ENCODE results near the gene FXYD6.
"Not testable (repeated sequence)": the region's sequence is repeated elsewhere in the genome, so short reads cannot be mapped to it uniquely, and the experiment has no call there.

Gene FXYD6

GRCh38 chr11:117872420-117872961 is 4.0 kb downstream of the FXYD6 start:
- H3K27ac ChIP-seq (ENCODE audit: low read depth, low read length) = peak overlapping the region; percentile 29
- H3K4me1 ChIP-seq (ENCODE audit: insufficient read depth, low read length) = peaks cover 81% of the 10 kb centered on the region
- no peaks in the 10 kb centered on the region for H3K36me3 ChIP-seq (ENCODE audit: insufficient read depth, low read length)
- H3K9me3 ChIP-seq (ENCODE audit: low read length) = no peaks in the 10 kb centered on the region
- H3K9ac ChIP-seq (ENCODE audit: low read length) = no peak overlapping the region
- H3K27me3 ChIP-seq (ENCODE audit: control insufficient read depth in 1 of 2, insufficient read depth in 2 of 2, low read length in 2 of 2) = no peaks in the 10 kb centered on the region
- H3K4me3 ChIP-seq (ENCODE audit: low read depth in 1 of 2, low read length in 2 of 2) = no peak overlapping the region

- Histone ChIP-seq H3K9ac (ENCODE audit: low read length) (no peak overlapping the region), H3K4me1 (ENCODE audit: insufficient read depth, low read length) (peaks cover 82% of the 10 kb centered on the region), H3K27me3 (ENCODE audit: control insufficient read depth in 1 of 2, insufficient read depth in 2 of 2, low read length in 2 of 2) (no peaks in the 10 kb centered on the region), H3K9me3 (ENCODE audit: low read length) (no peaks in the 10 kb centered on the region), H3K36me3 (ENCODE audit: insufficient read depth, low read length) (no peaks in the 10 kb centered on the region), H3K27ac (ENCODE audit: low read depth, low read length) (peak overlapping the region; percentile 22), H3K4me3 (ENCODE audit: low read depth in 1 of 2, low read length in 2 of 2) (peak overlapping the region in 1 of 2 donors; percentile 15)
Measured at GRCh38 chr11:117871784-117872183, 4.7 kb downstream of the FXYD6 start.

GRCh38 chr11:117871160-117871559 is 5.3 kb downstream of the FXYD6 start:
- Histone ChIP-seq H3K27ac (ENCODE audit: low read depth, low read length) (peak overlapping the region; percentile 16), H3K36me3 (ENCODE audit: insufficient read depth, low read length) (no peaks in the 10 kb centered on the region), H3K27me3 (ENCODE audit: control insufficient read depth in 1 of 2, insufficient read depth in 2 of 2, low read length in 2 of 2) (no peaks in the 10 kb centered on the region), H3K4me1 (ENCODE audit: insufficient read depth, low read length) (peaks cover 88% of the 10 kb centered on the region), H3K9ac (ENCODE audit: low read length) (no peak overlapping the region), H3K9me3 (ENCODE audit: low read length) (no peaks in the 10 kb centered on the region), H3K4me3 (ENCODE audit: low read depth in 1 of 2, low read length in 2 of 2) (no peak overlapping the region)

- Histone ChIP-seq H3K4me1 (ENCODE audit: insufficient read depth, low read length) (peaks cover 90% of the 10 kb centered on the region), H3K4me3 (ENCODE audit: low read depth in 1 of 2, low read length in 2 of 2) (no peak overlapping the region), H3K9ac (ENCODE audit: low read length) (no peak overlapping the region), H3K27ac (ENCODE audit: low read depth, low read length) (peak overlapping the region; percentile 73), H3K27me3 (ENCODE audit: control insufficient read depth in 1 of 2, insufficient read depth in 2 of 2, low read length in 2 of 2) (no peaks in the 10 kb centered on the region), H3K36me3 (ENCODE audit: insufficient read depth, low read length) (no peaks in the 10 kb centered on the region), H3K9me3 (ENCODE audit: low read length) (no peaks in the 10 kb centered on the region)
Measured at GRCh38 chr11:117870103-117870952, 6.1 kb downstream of the FXYD6 start.

- no peak overlapping the region for H3K9ac ChIP-seq (ENCODE audit: low read length)
- H3K9me3 ChIP-seq (ENCODE audit: low read length) = no peaks in the 10 kb centered on the region
- peak overlapping the region; percentile 73 for H3K27ac ChIP-seq (ENCODE audit: low read depth, low read length)
- H3K4me1 ChIP-seq (ENCODE audit: insufficient read depth, low read length) = peaks cover 83% of the 10 kb centered on the region
- no peak overlapping the region for H3K4me3 ChIP-seq (ENCODE audit: low read depth in 1 of 2, low read length in 2 of 2)
- no peaks in the 10 kb centered on the region for H3K27me3 ChIP-seq (ENCODE audit: control insufficient read depth in 1 of 2, insufficient read depth in 2 of 2, low read length in 2 of 2)
- no peaks in the 10 kb centered on the region for H3K36me3 ChIP-seq (ENCODE audit: insufficient read depth, low read length)
Measured at GRCh38 chr11:117869604-117870003, 6.9 kb downstream of the FXYD6 start.

GRCh38 chr11:117868815-117869561 is 7.5 kb downstream of the FXYD6 start:
- Histone ChIP-seq H3K9me3 (ENCODE audit: low read length) (no peaks in the 10 kb centered on the region), H3K4me3 (ENCODE audit: low read depth in 1 of 2, low read length in 2 of 2) (peak overlapping the region in 1 of 2 donors; percentile 6), H3K27ac (ENCODE audit: low read depth, low read length) (peak overlapping the region; percentile 73), H3K4me1 (ENCODE audit: insufficient read depth, low read length) (peaks cover 81% of the 10 kb centered on the region), H3K36me3 (ENCODE audit: insufficient read depth, low read length) (no peaks in the 10 kb centered on the region), H3K9ac (ENCODE audit: low read length) (no peak overlapping the region), H3K27me3 (ENCODE audit: control insufficient read depth in 1 of 2, insufficient read depth in 2 of 2, low read length in 2 of 2) (no peaks in the 10 kb centered on the region)

- no peak overlapping the region for H3K4me3 ChIP-seq (ENCODE audit: low read depth in 1 of 2, low read length in 2 of 2)
- no peaks in the 10 kb centered on the region for H3K27me3 ChIP-seq (ENCODE audit: control insufficient read depth in 1 of 2, insufficient read depth in 2 of 2, low read length in 2 of 2)
- no peak overlapping the region for H3K27ac ChIP-seq (ENCODE audit: low read depth, low read length)
- H3K36me3 ChIP-seq (ENCODE audit: insufficient read depth, low read length) = no peaks in the 10 kb centered on the region
- H3K4me1 ChIP-seq (ENCODE audit: insufficient read depth, low read length) = peaks cover 76% of the 10 kb centered on the region
- H3K9me3 ChIP-seq (ENCODE audit: low read length) = no peaks in the 10 kb centered on the region
- H3K9ac ChIP-seq (ENCODE audit: low read length) = no peak overlapping the region
Measured at GRCh38 chr11:117868088-117868487, 8.4 kb downstream of the FXYD6 start.

GRCh38 chr11:117866526-117866925 is 9.9 kb downstream of the FXYD6 start:
- Histone ChIP-seq H3K4me3 (ENCODE audit: low read depth in 1 of 2, low read length in 2 of 2) (no peak overlapping the region), H3K27me3 (ENCODE audit: control insufficient read depth in 1 of 2, insufficient read depth in 2 of 2, low read length in 2 of 2) (no peaks in the 10 kb centered on the region), H3K4me1 (ENCODE audit: insufficient read depth, low read length) (peaks cover 76% of the 10 kb centered on the region), H3K9ac (ENCODE audit: low read length) (no peak overlapping the region), H3K36me3 (ENCODE audit: insufficient read depth, low read length) (no peaks in the 10 kb centered on the region), H3K27ac (ENCODE audit: low read depth, low read length) (peak overlapping the region; percentile 26), H3K9me3 (ENCODE audit: low read length) (no peaks in the 10 kb centered on the region)

GRCh38 chr11:117865546-117865945 is 10.9 kb downstream of the FXYD6 start:
- H3K27ac ChIP-seq (ENCODE audit: low read depth, low read length); H3K9me3 ChIP-seq (ENCODE audit: low read length): not testable (repeated sequence)

GRCh38 chr11:117863383-117863782 is 13.1 kb downstream of the FXYD6 start:
- no peaks in the 10 kb centered on the region for H3K27me3 ChIP-seq (ENCODE audit: control insufficient read depth in 1 of 2, insufficient read depth in 2 of 2, low read length in 2 of 2)
- H3K9ac ChIP-seq (ENCODE audit: low read length) = no peak overlapping the region
- H3K4me1 ChIP-seq (ENCODE audit: insufficient read depth, low read length) = peaks cover 72% of the 10 kb centered on the region
- no peak overlapping the region for H3K4me3 ChIP-seq (ENCODE audit: low read depth in 1 of 2, low read length in 2 of 2)
- H3K9me3 ChIP-seq (ENCODE audit: low read length) = no peaks in the 10 kb centered on the region
- H3K36me3 ChIP-seq (ENCODE audit: insufficient read depth, low read length) = no peaks in the 10 kb centered on the region
- H3K27ac ChIP-seq (ENCODE audit: low read depth, low read length) = no peak overlapping the region

More at GRCh38 chr11:117865546-117865945, 10.9 kb downstream of the FXYD6 start:
- H3K27me3 ChIP-seq (ENCODE audit: control insufficient read depth in 1 of 2, insufficient read depth in 2 of 2, low read length in 2 of 2); H3K9ac ChIP-seq (ENCODE audit: low read length); H3K36me3 ChIP-seq (ENCODE audit: insufficient read depth, low read length); H3K4me3 ChIP-seq (ENCODE audit: low read depth in 1 of 2, low read length in 2 of 2): not testable (repeated sequence)
- H3K4me1 ChIP-seq (ENCODE audit: insufficient read depth, low read length) = peaks cover 76% of the 10 kb centered on the region

- H3K36me3 ChIP-seq (ENCODE audit: insufficient read depth, low read length) = no peaks in the 10 kb centered on the region
- no peaks in the 10 kb centered on the region for H3K27me3 ChIP-seq (ENCODE audit: control insufficient read depth in 1 of 2, insufficient read depth in 2 of 2, low read length in 2 of 2)
- peaks cover 72% of the 10 kb centered on the region for H3K4me1 ChIP-seq (ENCODE audit: insufficient read depth, low read length)
- peak overlapping the region; percentile 63 for H3K27ac ChIP-seq (ENCODE audit: low read depth, low read length)
- H3K4me3 ChIP-seq (ENCODE audit: low read depth in 1 of 2, low read length in 2 of 2) = no peak overlapping the region
- H3K9ac ChIP-seq (ENCODE audit: low read length) = no peak overlapping the region
- H3K9me3 ChIP-seq (ENCODE audit: low read length) = no peaks in the 10 kb centered on the region
Measured at GRCh38 chr11:117862753-117863152, 13.7 kb downstream of the FXYD6 start.

All from muscle layer of colon (tissue), 2 donors.